ENCODE measurements around the gene FGL2. TPM values are rescaled to one million over a fixed set of nuclear protein-coding genes. Genes with fewer than 3 reads are reported as not detected.

Gene FGL2
- total and polyA plus RNA-seq, 2 experiments from 2014 or later: not detected

DNA sequence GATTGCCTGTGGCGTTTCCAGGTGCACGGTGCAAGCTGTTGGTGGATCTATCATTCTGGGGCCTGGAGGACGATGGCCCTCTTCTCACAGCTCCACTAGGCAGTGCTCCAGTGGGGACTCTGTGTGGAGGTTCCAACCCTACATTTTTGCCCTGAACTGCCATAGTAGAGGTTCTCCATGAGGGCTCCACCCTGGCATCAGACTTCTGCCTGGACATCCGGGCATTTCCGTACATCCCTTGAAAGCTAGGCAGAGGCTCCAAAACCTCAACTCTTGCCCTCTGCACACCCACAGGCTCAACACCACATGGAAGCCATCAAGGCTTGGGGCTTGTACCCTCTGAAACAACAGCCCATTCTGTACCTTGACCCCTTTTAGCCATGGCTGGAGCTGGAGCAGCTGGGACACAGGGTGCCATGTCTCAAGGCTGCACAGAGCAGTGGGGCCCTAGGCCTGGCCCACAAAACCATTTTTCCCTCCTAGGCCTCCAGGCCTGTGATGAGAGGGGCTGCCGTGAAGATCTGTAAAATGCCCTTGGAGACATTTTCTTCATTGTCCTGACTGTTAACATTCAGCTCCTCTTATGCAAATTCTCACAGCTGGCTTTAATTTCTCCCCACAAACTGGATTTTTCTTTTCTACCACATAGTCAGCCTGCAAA is 10.0 kb upstream of the FGL2 start (continued):
- TF ChIP-seq, protein P1, sequence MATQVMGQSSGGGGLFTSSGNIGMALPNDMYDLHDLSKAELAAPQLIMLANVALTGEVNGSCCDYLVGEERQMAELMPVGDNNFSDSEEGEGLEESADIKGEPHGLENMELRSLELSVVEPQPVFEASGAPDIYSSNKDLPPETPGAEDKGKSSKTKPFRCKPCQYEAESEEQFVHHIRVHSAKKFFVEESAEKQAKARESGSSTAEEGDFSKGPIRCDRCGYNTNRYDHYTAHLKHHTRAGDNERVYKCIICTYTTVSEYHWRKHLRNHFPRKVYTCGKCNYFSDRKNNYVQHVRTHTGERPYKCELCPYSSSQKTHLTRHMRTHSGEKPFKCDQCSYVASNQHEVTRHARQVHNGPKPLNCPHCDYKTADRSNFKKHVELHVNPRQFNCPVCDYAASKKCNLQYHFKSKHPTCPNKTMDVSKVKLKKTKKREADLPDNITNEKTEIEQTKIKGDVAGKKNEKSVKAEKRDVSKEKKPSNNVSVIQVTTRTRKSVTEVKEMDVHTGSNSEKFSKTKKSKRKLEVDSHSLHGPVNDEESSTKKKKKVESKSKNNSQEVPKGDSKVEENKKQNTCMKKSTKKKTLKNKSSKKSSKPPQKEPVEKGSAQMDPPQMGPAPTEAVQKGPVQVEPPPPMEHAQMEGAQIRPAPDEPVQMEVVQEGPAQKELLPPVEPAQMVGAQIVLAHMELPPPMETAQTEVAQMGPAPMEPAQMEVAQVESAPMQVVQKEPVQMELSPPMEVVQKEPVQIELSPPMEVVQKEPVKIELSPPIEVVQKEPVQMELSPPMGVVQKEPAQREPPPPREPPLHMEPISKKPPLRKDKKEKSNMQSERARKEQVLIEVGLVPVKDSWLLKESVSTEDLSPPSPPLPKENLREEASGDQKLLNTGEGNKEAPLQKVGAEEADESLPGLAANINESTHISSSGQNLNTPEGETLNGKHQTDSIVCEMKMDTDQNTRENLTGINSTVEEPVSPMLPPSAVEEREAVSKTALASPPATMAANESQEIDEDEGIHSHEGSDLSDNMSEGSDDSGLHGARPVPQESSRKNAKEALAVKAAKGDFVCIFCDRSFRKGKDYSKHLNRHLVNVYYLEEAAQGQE (IDR thresholded peaks at IDR 0.05; ENCODE audit: unreplicated experiment): no peak
- TF ChIP-seq ZNF331 (CRISPR knock-in tag; IDR thresholded peaks at IDR 0.05; ENCODE audit: low read depth): no peak
- TF ChIP-seq CREB1 (CRISPR knock-in tag; IDR thresholded peaks at IDR 0.05; ENCODE audit: low read depth): no peak
- TF ChIP-seq, protein P2, sequence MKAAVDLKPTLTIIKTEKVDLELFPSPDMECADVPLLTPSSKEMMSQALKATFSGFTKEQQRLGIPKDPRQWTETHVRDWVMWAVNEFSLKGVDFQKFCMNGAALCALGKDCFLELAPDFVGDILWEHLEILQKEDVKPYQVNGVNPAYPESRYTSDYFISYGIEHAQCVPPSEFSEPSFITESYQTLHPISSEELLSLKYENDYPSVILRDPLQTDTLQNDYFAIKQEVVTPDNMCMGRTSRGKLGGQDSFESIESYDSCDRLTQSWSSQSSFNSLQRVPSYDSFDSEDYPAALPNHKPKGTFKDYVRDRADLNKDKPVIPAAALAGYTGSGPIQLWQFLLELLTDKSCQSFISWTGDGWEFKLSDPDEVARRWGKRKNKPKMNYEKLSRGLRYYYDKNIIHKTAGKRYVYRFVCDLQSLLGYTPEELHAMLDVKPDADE (IDR thresholded peaks at IDR 0.05): no peak
- no peak for TF ChIP-seq JUNB (IDR thresholded peaks at IDR 0.05; ENCODE audit: unreplicated experiment)

DNA sequence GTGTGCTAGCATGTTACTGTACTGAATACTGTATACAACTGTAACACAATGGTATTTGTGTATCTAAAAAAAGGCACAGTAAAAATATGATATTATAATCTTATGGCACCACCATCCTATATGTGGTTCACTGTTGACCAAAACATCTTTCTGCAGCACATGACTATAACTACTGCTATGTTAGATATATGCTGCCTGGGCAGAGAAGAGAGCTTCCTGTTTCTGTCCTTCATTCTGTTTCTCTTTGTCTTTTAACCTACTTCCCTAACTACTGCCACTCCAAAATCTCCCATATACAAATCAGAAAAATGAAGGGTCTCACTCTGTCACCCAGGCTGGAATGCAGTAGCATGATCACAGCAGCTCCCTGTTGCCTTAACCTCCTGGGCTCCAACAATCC is 8.8 kb upstream of the FGL2 start:
- H3K4me3 Mint-ChIP-seq: no peak overlapping the region
- H3F3A ChIP-seq (replicated peaks; ENCODE audit: low read depth): no peaks in the 10 kb centered on the region
- H3K27ac Mint-ChIP-seq: no peak overlapping the region
- H3K4me2 ChIP-seq: no peak overlapping the region
- DNase-seq (ENCODE audit: low spot score): no peak
- H3K9me2 ChIP-seq (ENCODE audit: insufficient read depth): no peaks in the 10 kb centered on the region; the same call in 1 of the 2 replicates
- H2AFZ ChIP-seq: no peak overlapping the region
- no peaks in the 10 kb centered on the region for H3K79me2 ChIP-seq (replicated peaks; ENCODE audit: insufficient read depth)
- no peak overlapping the region for H3K4me3 ChIP-seq
- H3K36me3 ChIP-seq (ENCODE audit: insufficient read depth): no peaks in the 10 kb centered on the region
- no peaks in the 10 kb centered on the region for H3K27me3 ChIP-seq (ENCODE audit: insufficient read depth)
- no peak for ATAC-seq
- no peaks in the 10 kb centered on the region for H3K4me1 Mint-ChIP-seq
- peaks cover 36% of the 10 kb centered on the region for H3K9me3 Mint-ChIP-seq
- no peaks in the 10 kb centered on the region for H3K4me1 ChIP-seq (ENCODE audit: insufficient read depth)
- H3K36me3 Mint-ChIP-seq (ENCODE audit: low read depth): peaks cover 23% of the 10 kb centered on the region
- peaks cover 2% of the 10 kb centered on the region for H3K27me3 Mint-ChIP-seq (ENCODE audit: insufficient read depth, low read depth, poor library complexity)
- no peaks in the 10 kb centered on the region for H4K20me1 ChIP-seq (replicated peaks; ENCODE audit: insufficient read depth)
- no peak overlapping the region for H3K27ac ChIP-seq (ENCODE audit: low read depth)
- TF ChIP-seq, protein P2 (IDR thresholded peaks at IDR 0.05): no peak
- no peak for TF ChIP-seq CREB1 (CRISPR knock-in tag; IDR thresholded peaks at IDR 0.05; ENCODE audit: low read depth)
- no peak for TF ChIP-seq STAT1 (IDR thresholded peaks at IDR 0.05; ENCODE audit: unreplicated experiment)
- TF ChIP-seq, protein P1 (IDR thresholded peaks at IDR 0.05; ENCODE audit: unreplicated experiment): no peak
- TF ChIP-seq ZNF331 (CRISPR knock-in tag; IDR thresholded peaks at IDR 0.05; ENCODE audit: low read depth): no peak
- TF ChIP-seq JUNB (IDR thresholded peaks at IDR 0.05; ENCODE audit: unreplicated experiment): no peak
- no peak for TF ChIP-seq NANOG (IDR thresholded peaks at IDR 0.05; ENCODE audit: borderline replicate concordance)
- TF ChIP-seq, protein P3, sequence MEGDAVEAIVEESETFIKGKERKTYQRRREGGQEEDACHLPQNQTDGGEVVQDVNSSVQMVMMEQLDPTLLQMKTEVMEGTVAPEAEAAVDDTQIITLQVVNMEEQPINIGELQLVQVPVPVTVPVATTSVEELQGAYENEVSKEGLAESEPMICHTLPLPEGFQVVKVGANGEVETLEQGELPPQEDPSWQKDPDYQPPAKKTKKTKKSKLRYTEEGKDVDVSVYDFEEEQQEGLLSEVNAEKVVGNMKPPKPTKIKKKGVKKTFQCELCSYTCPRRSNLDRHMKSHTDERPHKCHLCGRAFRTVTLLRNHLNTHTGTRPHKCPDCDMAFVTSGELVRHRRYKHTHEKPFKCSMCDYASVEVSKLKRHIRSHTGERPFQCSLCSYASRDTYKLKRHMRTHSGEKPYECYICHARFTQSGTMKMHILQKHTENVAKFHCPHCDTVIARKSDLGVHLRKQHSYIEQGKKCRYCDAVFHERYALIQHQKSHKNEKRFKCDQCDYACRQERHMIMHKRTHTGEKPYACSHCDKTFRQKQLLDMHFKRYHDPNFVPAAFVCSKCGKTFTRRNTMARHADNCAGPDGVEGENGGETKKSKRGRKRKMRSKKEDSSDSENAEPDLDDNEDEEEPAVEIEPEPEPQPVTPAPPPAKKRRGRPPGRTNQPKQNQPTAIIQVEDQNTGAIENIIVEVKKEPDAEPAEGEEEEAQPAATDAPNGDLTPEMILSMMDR (conservative IDR thresholded peaks at IDR 0.05; ENCODE audit: low read depth in 2 of 2): no peak
- TF ChIP-seq EZH2phosphoT487 (IDR thresholded peaks at IDR 0.05; ENCODE audit: unreplicated experiment): no peak
- TF ChIP-seq EZH2 (IDR thresholded peaks at IDR 0.05; ENCODE audit: low read depth, unreplicated experiment): no peak

Measured in GM23338 (cell line).